CD4-positive, alpha-beta T cell treated with Interleukin-15 for 1 hour (primary cell): ENCODE data around the gene PACRG.

Experiments used
- DNase-seq: peaks from one replicate; pipeline ENCODE4 v3.0.0-alpha.2; 2020

Gene PACRG

GRCh38 chr6:163342571-163343539, 615.1 kb downstream of the PACRG start:
- DNase-seq = no peak

DNA sequence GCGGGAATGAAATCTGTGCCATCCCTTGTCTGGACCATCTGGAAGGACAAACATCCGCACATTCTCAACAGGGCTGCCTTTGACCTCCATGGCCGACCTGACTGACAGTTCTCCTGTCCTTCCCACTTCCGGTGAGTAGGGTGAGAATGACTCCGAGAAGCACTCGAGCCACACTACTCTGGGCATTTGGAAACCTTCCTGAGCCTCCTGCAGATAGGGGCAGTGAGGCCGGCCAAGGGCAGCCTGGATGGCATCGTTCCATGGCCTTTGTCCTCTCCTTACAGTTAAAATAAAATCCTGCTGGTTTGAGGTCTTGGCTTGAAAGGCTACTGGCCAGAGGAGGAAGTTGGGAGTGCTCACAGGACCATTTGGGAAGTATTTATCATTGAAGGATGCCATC, 615.8 kb downstream of the PACRG start:
- no peak for DNase-seq

GRCh38 chr6:163344411-163344810, 616.6 kb downstream of the PACRG start:
- DNase-seq = no peak

GRCh38 chr6:163345931-163346330, 618.2 kb downstream of the PACRG start:
- DNase-seq = no peak

- DNase-seq = no peak
These were observed 618.8 kb downstream of the PACRG start for GRCh38 chr6:163346497-163346961.

DNA sequence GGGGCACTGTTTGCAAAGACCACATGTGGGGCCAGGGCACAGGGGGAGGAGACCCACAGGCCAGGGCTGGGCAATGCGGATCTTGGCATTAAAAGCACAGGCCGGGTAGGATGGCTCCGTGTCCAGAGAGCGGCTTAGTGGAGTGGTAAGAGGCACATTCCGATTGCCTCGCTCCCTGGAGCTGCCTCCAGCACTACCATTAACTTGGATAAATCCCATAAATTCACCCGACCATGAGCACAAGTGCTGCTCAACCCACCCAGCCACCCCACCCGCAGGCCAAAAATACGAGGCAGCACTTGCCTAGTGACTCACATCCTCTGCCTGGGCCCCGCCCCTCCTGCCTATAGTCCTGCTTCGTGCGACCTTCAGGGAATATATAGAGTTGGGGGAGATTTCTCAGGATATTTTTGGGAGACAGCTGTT, 619.3 kb downstream of the PACRG start:
- no peak for DNase-seq

DNA sequence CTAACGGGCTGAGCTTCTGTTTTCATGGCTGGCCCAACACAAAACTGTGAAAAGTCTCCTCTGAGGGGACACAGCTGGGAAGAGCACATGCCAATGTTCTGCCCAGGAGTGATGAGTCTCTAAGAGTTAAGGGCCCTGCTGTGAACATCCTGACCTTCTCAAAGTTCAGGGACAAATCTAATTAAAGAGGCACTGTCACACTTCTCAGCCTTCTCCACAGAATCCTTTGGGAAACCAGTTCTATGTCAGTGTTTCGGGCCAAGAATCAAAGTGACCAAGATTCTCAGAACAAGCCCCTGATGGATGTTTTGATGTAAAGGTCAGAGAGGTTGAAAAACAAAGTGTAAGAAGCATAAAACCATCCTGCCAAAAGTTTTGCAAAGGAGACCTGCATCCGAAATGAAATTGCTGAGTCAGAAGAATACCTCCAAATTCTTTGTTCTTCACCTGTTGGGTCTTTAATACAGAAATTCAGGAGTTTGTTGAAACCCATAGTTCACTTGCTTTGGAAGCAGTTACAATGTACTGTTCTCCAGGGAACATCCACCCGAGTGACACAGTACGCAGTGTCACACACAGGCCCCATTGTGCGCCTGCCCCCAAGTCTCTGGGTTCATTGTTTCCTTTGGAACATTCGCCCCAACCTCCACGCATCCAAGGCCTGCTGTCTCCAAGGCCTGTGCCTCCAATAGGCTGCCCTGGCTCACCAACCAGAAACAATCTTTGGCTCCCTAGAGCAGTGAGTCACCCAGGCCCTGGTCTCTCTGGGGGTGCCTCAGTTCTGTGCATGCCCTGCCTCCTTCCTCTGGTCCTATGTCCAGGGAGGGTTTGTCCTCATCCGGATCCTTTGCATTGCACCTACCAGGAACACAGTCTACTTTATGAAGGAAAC, 621.3 kb downstream of the PACRG start:
- DNase-seq = no peak

DNA sequence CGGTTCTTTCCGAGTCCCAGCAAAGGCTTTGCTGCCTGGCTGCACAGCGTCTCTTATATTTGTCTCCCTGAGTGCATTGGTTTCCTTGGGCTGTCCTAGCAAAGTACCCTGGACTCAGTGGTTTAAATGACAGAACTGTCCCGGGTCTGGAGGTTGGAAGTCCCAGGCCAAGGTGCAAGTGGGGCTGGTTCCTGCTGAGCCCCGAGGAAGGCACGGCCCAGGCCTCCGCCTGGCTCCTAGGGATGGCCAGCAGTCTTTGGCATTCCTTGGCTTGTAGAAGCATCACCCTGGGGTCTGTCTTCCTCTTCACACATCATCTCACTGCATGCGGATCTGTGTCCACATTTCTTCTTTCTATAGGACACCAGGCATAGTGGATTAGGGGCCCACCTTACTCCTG, 621.9 kb downstream of the PACRG start:
- DNase-seq = no peak

- DNase-seq = no peak
These were observed 623.2 kb downstream of the PACRG start for GRCh38 chr6:163351013-163351412.

GRCh38 chr6:163352011-163352685, 624.4 kb downstream of the PACRG start:
- no peak for DNase-seq

DNA sequence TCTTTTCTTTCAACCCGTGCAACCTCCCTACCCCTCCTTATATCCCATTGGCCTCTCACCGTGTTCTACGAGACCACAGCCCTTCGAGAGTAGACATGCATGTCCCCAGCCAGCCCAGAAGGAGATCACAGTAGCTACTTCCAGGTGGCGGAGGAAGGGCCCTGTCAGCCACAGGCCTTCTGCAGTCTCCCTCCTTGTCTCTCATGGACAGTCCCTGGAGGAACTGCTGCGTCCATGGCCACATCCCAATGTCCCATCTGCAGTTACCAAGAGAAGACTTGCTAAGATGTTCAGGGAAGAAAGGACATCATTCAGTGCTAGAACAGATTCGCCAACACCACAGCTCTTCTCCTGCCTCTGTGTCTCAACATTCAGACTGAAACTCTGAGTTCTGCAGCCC, 625.2 kb downstream of the PACRG start:
- no peak for DNase-seq

DNA sequence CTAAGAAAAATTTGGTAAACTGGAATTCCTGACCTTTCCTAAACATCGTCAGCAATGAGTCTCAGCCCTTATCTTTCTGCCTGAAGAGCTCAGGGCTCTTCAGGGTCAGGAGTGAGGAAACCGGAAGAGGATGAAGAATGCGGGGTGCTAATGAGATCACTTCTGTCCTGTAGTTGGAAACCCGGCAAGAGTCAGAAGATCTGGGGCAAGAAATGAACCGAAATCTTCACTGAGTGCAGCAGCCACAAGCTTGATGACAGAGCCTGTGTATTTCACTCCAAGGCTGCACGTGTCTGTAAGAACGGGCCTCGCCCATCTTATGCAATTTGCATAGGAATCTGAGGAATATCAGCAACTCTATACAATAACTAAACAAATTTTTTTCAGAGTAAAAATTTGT, 626.3 kb downstream of the PACRG start:
- peak; percentile 49 for DNase-seq

- DNase-seq = no peak
These were observed 627.1 kb downstream of the PACRG start for GRCh38 chr6:163354761-163355425.

DNA sequence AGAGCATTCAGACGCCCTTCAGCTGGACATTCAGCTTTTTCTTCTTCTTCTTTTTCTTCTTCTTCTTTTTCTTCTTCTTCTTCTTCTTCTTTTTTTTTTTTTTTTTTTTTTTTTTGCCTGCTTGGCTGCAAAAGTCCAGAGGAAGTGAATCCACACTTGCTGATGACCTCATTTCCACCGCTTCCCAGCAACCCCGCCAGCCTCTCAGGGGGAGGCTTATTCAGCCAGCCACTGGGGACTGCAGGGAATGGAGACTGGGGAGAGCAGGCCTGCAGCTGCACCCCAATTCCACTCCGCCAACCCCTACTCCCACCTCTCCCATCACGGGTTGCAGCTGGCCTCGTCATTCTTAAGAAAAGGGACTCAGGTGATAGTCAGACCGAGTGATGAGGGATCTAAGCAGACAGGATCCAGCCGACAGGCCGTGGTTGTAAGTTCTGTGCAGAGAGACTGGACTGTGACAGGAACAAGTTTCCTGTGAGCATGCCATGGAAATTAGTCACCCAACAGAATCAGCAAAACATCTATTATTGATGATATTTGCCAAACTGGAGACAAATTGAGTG, 627.7 kb downstream of the PACRG start:
- peak; percentile 53 for DNase-seq

DNA sequence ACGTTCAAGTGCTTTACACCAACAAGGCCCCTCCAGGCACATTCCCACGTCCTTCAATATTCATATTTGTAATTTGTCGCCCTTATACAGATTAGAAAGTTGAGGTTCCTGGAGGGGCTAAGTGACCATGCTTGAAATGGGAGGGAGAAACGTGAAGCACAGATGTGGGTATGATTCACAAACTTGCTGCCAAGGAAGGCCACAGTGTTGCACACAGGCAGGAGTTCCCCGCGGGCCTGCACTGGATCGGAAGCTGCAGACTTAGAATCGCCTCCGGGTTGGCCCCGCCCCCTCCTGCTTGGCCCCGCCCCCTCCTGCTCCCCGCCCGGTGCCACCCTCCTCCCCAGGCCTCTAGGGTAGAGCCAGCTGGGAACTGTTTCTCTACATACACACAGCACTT, 628.5 kb downstream of the PACRG start:
- DNase-seq = peak; percentile 80

DNA sequence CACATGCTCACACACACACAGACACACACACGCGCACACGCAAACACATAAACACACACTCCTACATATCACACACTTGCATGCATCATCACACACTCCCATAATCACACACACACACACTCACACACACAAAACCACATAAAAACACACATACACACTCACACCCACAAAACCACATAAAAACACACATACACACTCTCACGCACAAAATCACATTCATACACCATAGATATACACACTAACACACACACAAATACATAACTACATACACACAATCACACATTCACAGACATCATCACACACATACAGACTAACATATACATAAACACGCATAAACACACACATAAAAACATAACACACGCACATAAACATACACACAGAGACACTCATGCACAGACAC, 629.0 kb downstream of the PACRG start:
- DNase-seq = no peak

- no peak for DNase-seq
These were observed 636.9 kb downstream of the PACRG start for GRCh38 chr6:163364641-163365040.
